ENCODE data around the gene ZNF724. TPM values are rescaled to one million over a fixed set of nuclear protein-coding genes. Genes with fewer than 3 reads are reported as not detected.

The ZNF724 gene
- total and polyA plus RNA-seq, 8 donors = 0.11 to 2.2 (median 0.60) TPM; not detected in 1

- H3K27me3 ChIP-seq = no peaks in the 10 kb centered on the region
- DNase-seq (no peak), ATAC-seq (no peak), FAIRE-seq (no peak)
- intact Hi-C loops (cut with DNase I) = no loop called here
- H3K27ac ChIP-seq = no peak overlapping the region
- 71 to 83% methylated on average over 9 of the region's 9 CpGs for WGBS, 2 donors
- H3K4me1 ChIP-seq = no peaks in the 10 kb centered on the region
- no peaks in the 10 kb centered on the region for H3K9me3 ChIP-seq
- no peaks in the 10 kb centered on the region for H3K36me3 ChIP-seq
- no peak overlapping the region for H3K4me3 ChIP-seq
- no peak for TF ChIP-seq CTCF (IDR thresholded peaks at IDR 0.05)
Observed at GRCh38 chr19:23190341-23190740, 59.9 kb downstream of the ZNF724 start.

- no peak for TF ChIP-seq CTCF (IDR thresholded peaks at IDR 0.05)
- no peaks in the 10 kb centered on the region for H3K9me3 ChIP-seq
- no peak overlapping the region for H3K4me3 ChIP-seq
- no peak overlapping the region for H3K27ac ChIP-seq
- ATAC-seq (no peak), DNase-seq (no peak), FAIRE-seq (no peak)
- no peaks in the 10 kb centered on the region for H3K27me3 ChIP-seq
- 55 to 60% methylated on average over 11 of the region's 11 CpGs for WGBS, 2 donors
- no peaks in the 10 kb centered on the region for H3K36me3 ChIP-seq
- intact Hi-C loops (cut with DNase I) = no loop called here
- no peaks in the 10 kb centered on the region for H3K4me1 ChIP-seq
Observed at GRCh38 chr19:23183251-23183650, 66.9 kb downstream of the ZNF724 start.

Other genes starting within 250 kb of the ZNF724 start
- under 1 TPM; 0.18 to 0.44 (median 0.23) TPM for gene ZNF728, start 247.2 kb downstream of the ZNF724 start, total RNA-seq
- not detected for gene ZNF728, start 247.2 kb downstream of the ZNF724 start, polyA plus RNA-seq
- gene ZNF730, start 133.4 kb downstream of the ZNF724 start, total RNA-seq = under 1 TPM in 3 of 6 donors, not detected in 3; 0.13 to 0.59 (median 0.32) TPM
- gene ZNF730, start 133.4 kb downstream of the ZNF724 start, polyA plus RNA-seq = under 1 TPM in 1 of 2 donors, not detected in 1; 0.26 TPM
- 10 to 100 TPM; 20.5 to 38.7 (median 32.8) TPM for gene ZNF91, start 145.1 kb upstream of the ZNF724 start, total RNA-seq
- 10 to 100 TPM in 1 of 2 donors, 1 to 10 TPM in 1; 8.5 to 10.7 TPM for gene ZNF91, start 145.1 kb upstream of the ZNF724 start, polyA plus RNA-seq

Data from pancreas (tissue), 10 donors.